GM06990 (cell line): ENCODE measurements around the gene SHISA2.

Source experiments
- DNase-seq: peaks from one replicate; pipeline ENCODE4 v3.0.0-alpha.2; 2011; ENCODE audit not compliant: insufficient read length; ENCODE audit errors: extremely low read depth
- H3K27me3 ChIP-seq: replicated peaks from 2 replicates; pipeline ENCODE4 v1.6.0; 2011; ENCODE audit warnings: low read length; ENCODE audit not compliant: control insufficient read depth, insufficient read depth
- H3K36me3 ChIP-seq: 2 replicates; pipeline ENCODE4 v1.5.1; 2011; ENCODE audit warnings: low read length; ENCODE audit not compliant: control insufficient read depth, insufficient read depth
- H3K4me3 ChIP-seq: replicated peaks from 2 replicates; pipeline ENCODE4 v1.5.1; 2011; ENCODE audit warnings: low read depth, mild to moderate bottlenecking, control low read depth, low read length
- TF ChIP-seq, protein P1 (sequence below): IDR thresholded peaks from 2 replicates; pipeline ENCODE4 v1.5.1; 2011; ENCODE audit warnings: low read length, control low read depth, mild to moderate bottlenecking, inconsistent platforms; ENCODE audit not compliant: insufficient read depth, poor library complexity, severe bottlenecking

SHISA2 gene

DNA sequence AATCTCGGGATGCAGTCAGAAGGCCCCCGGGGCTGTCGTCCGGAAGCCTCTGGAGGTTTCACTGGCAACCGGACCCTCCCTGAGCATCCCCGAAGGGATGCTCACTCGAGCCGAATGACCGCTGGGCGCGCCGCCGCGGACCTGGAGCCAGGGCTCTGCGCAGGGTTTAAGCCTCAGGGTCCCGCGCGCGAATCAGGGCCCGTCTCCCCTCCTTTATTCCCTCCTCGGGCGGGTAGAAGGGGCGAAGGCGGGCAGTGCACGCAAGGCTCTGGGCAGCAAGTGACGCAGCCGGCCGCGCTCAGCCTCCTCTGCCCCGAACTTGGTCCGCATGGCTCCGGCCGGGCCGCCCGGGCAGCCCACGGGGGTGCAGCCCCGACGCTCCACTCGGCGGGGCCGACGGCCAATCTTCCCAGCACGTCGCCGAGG lies 572 bp downstream of the SHISA2 start:
- no peak for DNase-seq
- Histone ChIP-seq H3K4me3 (no peak overlapping the region), H3K36me3 (no peaks in the 10 kb centered on the region), H3K27me3 (peaks cover 3% of the 10 kb centered on the region)
- TF ChIP-seq, protein P1, sequence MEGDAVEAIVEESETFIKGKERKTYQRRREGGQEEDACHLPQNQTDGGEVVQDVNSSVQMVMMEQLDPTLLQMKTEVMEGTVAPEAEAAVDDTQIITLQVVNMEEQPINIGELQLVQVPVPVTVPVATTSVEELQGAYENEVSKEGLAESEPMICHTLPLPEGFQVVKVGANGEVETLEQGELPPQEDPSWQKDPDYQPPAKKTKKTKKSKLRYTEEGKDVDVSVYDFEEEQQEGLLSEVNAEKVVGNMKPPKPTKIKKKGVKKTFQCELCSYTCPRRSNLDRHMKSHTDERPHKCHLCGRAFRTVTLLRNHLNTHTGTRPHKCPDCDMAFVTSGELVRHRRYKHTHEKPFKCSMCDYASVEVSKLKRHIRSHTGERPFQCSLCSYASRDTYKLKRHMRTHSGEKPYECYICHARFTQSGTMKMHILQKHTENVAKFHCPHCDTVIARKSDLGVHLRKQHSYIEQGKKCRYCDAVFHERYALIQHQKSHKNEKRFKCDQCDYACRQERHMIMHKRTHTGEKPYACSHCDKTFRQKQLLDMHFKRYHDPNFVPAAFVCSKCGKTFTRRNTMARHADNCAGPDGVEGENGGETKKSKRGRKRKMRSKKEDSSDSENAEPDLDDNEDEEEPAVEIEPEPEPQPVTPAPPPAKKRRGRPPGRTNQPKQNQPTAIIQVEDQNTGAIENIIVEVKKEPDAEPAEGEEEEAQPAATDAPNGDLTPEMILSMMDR: no peak

DNA sequence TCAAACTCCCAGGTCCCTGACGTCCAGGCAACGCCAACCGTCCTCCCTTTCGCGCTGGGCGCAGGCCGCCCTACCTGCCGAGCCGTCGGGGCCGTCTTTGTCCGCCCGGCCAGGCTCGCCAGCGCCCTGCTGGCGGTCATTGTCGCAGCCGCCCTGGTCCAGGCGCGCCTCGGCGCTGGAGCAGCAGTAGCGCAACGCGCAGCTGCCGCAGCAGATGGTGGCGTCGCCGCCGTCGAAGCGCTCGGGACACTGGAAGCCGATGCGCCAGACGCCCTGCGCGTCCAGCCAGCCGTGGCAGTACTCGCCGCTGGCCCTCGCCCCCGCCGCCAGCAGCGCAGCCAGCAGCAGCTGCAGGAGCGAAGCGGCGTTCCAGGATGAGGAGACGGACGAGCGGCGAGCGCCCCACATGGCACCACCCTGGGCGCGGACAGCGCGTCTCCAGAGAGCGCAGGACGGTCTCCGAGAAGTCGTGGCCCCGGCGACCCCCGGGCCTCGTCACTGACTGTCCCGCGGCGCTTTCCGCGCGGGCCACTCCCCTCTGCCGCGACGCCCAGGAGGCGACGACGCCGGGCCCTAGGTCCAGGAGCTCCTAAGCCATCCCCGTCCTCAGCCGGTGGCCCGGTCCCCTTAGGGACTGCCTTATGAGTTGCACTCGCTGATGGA lies 1.1 kb downstream of the SHISA2 start:
- DNase-seq: no peak
- Histone ChIP-seq H3K27me3 (peaks cover 3% of the 10 kb centered on the region), H3K36me3 (no peaks in the 10 kb centered on the region), H3K4me3 (no peak overlapping the region)
- TF ChIP-seq, protein P1: no peak

- H3K36me3 ChIP-seq: no peaks in the 10 kb centered on the region
- TF ChIP-seq, protein P1: no peak
- DNase-seq: no peak
- H3K4me3 ChIP-seq: no peak overlapping the region
- peaks cover 3% of the 10 kb centered on the region for H3K27me3 ChIP-seq
These were observed 3.1 kb downstream of the SHISA2 start for GRCh38 chr13:26048741-26049140.

DNA sequence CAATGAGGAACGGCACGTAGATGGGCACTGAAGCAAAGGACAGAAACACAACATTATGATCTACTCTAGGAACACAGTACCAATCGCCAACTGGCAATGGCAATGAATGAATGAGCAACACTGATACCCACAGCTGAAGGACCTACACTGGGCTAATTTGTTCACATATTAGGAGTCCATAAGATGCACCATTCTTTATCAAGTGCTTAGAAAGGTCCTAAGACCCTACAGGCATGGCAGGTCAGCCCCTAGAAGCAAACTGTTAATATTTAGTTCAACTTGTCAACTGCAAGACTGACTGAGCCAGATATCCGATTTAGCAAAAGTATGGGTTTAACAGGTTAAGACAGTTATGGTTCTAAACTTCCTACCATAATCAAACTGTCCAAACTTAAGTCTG lies 4.8 kb downstream of the SHISA2 start:
- no peaks in the 10 kb centered on the region for H3K36me3 ChIP-seq
- DNase-seq: no peak
- peaks cover 3% of the 10 kb centered on the region for H3K27me3 ChIP-seq
- TF ChIP-seq, protein P1: no peak
- H3K4me3 ChIP-seq: no peak overlapping the region

DNA sequence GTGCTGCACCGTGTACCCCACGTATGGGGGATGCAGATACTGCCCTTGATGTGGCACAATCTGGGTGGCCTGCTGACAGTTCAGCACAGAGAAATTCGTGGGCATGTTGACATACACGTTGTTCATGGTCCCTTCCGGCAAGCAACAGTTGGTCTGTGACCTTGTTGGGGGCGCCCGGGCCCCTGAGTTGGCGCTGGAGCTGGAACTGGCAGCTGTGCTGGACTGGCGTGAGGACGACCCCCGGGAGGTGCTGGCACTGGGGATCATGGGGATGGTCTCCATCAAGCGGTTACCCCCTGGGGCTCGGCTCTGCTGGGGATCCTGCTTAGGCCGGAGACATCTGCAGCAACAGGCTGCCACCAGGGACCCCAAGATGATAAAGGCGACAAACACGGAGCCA lies 5.2 kb downstream of the SHISA2 start:
- no peak for DNase-seq
- TF ChIP-seq, protein P1: no peak
- no peaks in the 10 kb centered on the region for H3K36me3 ChIP-seq
- H3K27me3 ChIP-seq: peaks cover 3% of the 10 kb centered on the region
- H3K4me3 ChIP-seq: no peak overlapping the region

DNA sequence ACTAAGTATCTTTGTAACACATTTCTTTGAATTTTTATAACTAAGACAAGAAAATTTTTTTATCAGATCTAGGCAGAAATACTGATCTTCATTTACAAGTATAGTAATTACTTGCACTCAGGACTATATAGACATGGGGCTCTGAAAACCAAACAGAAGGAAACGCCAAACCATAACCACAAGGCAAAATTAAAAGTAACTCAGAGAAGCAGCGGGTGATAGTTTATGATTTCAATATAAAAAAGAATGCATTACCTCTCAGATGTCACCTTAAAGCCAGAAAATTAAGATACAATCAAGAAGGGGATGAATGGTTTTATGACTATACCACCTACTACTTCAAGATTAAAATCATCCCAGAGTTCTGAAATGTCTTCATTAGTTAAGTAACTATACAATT lies 6.7 kb downstream of the SHISA2 start:
- H3K27me3 ChIP-seq: peaks cover 3% of the 10 kb centered on the region
- TF ChIP-seq, protein P1: no peak
- no peaks in the 10 kb centered on the region for H3K36me3 ChIP-seq
- DNase-seq: no peak
- H3K4me3 ChIP-seq: no peak overlapping the region
